ENCODE data around the gene CFAP46. TPM values are rescaled to one million over a fixed set of nuclear protein-coding genes. Genes with fewer than 3 reads are reported as not detected.
A peak's percentile ranks its signal among the peaks of the same experiment; 100 is the strongest.
"Not testable (repeated sequence)": the region's sequence is repeated elsewhere in the genome, so short reads cannot be mapped to it uniquely, and the experiment has no call there.

Gene CFAP46
- total RNA-seq, 1 donor from 2014 or later, result 1.5 TPM

DNA sequence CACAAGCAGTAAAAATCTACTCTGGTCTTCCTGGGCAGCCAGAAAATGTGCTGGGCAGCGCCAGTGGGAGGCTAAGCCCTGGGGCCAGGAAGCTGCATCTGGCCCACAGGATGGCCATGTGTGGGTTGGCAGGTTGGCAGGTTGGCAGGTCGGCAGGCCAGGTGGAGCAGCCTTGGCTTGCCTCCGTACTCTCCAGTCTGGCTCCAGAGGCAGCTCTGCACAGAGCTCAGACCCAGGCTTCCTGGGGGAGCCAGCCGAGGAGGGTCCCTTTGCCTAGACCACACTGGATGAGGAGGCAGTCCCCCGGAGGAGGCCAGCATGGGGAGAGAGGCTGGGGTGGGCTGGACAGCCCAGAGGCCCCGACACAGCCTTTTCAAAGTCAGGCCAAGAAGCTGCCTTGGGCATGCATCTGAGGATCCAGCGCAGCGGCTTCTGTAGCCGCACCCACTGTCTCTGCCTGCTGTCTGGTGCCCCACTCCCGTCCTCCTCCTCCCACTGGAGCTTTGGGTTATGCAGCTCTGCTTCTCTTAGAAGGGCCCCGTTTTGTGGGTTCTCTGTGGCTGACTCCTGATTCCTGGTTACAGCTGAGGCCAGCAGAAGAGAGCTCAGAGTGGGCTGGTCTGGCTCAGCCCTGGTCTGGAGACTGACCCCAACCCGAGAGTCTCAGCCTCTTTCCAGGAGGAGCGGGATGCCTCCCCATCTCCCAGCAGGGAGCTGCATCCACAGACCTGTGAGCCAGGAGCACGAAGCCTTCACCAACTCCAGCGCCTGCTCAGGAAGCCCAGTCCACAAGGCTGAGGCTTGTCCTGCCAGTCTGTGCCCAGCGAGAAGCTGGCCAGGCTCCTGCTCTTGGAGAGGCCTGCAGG lies 44.6 kb downstream of the CFAP46 start:
- no peak for ATAC-seq
- DNase-seq, result peak; percentile 12
- intact Hi-C loops (cut with micrococcal nuclease), result no loop called here

DNA sequence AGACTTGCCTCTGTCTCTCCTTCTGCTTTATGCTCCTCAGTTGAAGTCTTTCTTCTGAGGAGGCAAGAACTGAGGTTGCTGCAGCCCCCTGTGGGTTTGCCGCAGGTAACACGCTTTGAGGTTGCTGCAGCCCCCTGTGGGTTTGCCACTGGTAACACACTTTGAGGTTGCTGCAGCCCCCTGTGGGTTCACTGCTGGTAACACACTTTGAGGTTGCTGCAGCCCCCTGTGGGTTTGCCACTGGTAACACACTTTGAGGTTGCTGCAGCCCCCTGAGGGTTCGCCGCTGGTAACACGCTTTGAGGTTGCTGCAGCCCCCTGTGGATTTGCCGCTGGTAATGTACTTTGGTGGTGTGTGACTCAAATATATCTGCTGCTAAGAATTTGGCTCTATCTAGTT lies 48.6 kb downstream of the CFAP46 start:
- intact Hi-C loops (cut with micrococcal nuclease); ATAC-seq: not testable (repeated sequence)
- peak; percentile 0 for DNase-seq

DNA sequence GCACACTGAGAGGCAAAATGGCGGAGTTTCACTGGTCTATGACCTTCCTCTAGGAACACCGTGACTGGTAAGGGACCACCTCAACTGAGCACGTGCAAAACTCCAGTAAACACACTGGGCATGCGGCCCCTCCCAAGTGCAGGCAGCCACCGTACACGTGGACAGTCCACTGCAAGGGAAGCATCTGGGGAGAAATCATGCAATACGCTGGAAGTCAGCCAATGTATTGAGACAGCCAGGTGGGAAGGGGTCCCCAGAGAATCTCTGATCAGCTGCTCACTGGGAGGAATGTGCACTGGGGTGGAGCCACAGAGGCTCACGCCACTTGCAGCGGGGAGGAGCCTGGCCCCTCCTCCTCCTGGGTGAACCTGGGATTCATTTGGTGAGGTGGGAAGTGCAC lies 49.3 kb downstream of the CFAP46 start:
- ATAC-seq (no peak), DNase-seq (peak; percentile 4)
- intact Hi-C loops (cut with micrococcal nuclease), result no loop called here

DNA sequence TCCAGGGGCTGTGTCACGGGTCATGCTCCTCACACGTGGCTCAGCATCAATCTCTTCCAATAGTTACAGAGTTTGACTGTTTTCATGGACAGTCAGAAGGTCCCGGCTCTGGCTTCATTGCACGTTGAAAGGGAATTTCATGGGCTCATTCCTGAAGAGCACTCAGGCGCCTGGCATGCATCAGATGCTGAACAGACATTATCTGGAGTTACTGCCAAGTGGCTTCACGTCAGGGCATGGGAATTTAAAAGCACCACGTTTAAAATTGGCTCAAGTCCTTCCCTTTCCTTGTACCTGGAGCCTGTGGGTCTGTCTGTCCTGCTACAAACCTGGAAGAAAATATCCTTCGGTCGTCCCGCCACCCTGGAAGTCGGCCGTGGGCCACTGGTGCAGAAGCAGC lies 50.4 kb downstream of the CFAP46 start:
- ATAC-seq (peak; percentile 96), DNase-seq (peak; percentile 56)
- intact Hi-C loops (cut with micrococcal nuclease), result no loop called here

DNA sequence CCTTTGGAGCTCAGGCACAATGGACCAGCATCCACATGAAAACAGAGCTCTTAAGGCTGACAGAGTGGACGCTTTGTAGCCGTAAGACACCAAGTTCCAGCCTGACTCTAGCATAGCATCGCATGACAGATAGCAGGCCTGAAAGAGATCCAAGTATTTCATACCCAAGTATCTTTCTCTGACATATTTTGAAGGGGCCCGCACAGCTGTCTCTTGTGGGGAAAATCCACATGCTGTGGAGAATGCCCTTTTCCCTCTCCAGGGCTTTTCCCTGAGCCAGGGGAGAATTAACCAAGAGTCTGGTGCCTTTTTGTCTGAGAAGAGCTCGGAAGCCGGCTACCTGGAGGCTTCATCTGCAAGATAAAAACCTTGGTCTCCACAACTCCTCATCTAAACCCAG lies 51.0 kb downstream of the CFAP46 start:
- peak; percentile 50 for ATAC-seq
- intact Hi-C loops (cut with micrococcal nuclease), result no loop called here
- no peak for DNase-seq

DNA sequence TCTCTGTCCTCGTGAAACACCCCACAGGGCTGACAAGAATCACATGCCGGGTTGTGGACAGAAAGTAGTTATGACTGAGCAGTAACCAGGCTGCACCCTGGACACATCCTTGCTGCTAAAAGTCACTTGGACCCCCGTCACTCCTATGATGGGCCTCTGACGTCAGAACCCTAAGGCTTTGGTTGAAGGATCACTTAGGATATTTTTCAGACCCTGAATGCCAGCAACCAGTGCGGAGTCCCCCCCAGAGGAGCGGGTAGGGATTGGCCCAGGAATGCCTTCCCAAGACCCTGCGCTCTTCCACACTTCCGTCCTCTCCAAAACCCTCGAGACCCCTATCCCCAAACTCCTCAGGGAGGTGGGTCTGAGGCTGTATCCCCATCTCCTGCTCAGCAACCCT lies 52.1 kb downstream of the CFAP46 start:
- intact Hi-C loops (cut with micrococcal nuclease), result no loop called here
- DNase-seq (no peak), ATAC-seq (no peak)

DNA sequence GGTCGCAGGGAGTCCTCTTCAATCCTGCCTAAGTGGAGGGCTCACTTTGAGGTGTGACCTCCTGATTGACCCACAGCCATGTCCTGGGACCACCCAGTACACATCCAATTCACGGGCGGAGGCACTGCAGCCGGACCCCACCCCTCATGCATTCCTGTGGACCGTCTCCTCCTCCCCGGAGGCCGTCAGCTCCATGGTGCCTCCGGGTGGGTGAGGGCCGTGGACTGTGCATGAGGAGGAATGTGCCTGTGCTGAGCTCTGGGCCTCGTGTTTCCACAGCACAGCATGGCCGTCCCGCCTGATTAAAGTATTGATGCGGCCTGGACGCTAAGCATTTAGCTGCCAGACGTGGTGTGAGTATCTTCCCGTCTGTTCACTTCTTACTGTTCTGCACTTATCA lies 52.8 kb downstream of the CFAP46 start:
- peak; percentile 6 for DNase-seq
- no peak for ATAC-seq
- intact Hi-C loops (cut with micrococcal nuclease), result no loop called here

DNA sequence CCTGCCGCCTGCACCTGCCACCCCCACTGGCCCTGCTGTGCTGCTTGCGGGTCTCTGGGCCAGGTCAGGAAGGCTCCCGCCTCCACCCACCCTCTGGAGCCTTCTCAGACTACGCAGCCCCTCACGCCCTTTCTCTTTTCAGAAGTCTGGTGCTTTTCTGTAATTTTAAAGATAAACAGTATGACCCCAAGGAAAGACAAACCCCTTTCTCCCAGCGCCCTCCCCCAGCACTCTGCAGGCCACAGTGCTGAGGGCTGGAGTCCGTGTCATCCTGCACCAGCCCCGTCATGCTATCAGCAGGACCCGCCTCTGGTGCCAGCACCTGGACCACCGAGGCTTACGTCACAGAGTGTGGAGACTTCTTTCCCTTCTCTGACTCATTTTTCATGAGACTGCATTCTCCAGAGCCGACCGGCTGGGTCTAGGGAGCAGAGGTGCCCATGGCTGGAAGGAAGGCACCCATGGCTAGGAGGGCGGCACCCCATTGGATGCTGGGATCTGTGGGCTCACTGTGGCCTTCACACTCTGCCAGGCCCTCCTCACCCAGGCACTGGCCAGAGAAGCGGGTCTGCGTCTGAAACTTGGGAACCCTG lies 53.4 kb downstream of the CFAP46 start:
- ATAC-seq (no peak), DNase-seq (peak; percentile 10)
- intact Hi-C loops (cut with micrococcal nuclease), result no loop called here

DNA sequence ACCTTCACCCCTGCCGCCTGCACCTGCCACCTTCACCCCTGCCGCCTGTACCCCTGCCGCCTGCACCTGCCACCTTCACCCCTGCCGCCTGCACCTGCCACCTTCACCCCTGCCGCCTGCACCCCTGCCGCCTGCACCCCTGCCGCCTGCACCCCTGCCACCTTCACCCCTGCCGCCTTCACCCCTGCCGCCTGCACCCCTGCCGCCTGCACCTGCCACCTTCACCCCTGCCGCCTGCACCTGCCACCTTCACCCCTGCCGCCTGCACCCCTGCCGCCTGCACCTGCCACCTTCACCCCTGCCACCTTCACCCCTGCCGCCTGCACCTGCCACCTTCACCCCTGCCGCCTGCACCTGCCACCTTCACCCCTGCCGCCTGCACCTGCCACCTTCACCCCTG lies 53.9 kb downstream of the CFAP46 start:
- intact Hi-C loops (cut with micrococcal nuclease); DNase-seq; ATAC-seq: not testable (repeated sequence)

DNA sequence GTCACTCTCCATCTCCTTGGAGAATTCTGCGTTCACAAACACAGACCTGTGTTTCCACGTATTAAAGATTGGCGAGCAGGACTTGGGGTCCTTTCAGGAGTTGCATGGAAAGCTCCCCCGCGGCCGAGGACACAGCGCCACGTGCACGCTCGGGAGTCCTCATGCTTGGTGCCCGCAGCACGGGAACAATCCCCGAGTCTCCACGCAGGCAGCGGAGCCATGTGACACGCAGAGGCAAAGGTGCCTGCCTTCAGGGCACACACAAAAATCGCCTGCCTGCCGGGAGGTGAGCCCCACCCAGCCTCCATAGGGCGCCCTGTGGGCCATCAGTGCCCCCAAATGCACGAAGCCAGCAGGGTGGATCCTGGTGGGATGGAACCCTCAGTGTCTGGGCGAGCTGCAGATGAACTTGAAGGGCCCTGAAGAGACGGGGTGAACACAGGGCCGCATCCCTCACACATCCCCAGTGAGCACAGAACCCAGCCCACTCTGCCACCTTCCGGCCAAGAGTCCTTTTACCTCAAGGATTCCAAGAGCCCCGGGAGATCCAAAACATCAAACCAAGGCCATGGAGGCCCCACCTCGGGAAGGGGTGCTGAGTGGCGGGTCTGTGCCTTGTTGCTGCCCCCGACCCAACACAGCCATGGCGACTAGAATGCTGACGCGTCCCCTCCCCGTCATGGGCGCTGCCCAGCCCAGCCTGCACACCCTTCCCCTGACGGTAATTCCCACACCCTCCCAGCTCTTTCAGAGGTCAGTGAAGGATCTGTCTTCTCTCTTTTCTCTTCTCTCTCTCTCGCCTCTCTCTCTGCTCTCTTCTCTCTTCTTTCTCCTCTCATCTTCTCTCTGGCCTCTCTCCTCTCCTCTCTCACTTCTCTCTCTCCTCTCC lies 55.9 kb downstream of the CFAP46 start:
- DNase-seq, result peak; percentile 17
- intact Hi-C loops (cut with micrococcal nuclease), result no loop called here
- no peak for ATAC-seq

DNA sequence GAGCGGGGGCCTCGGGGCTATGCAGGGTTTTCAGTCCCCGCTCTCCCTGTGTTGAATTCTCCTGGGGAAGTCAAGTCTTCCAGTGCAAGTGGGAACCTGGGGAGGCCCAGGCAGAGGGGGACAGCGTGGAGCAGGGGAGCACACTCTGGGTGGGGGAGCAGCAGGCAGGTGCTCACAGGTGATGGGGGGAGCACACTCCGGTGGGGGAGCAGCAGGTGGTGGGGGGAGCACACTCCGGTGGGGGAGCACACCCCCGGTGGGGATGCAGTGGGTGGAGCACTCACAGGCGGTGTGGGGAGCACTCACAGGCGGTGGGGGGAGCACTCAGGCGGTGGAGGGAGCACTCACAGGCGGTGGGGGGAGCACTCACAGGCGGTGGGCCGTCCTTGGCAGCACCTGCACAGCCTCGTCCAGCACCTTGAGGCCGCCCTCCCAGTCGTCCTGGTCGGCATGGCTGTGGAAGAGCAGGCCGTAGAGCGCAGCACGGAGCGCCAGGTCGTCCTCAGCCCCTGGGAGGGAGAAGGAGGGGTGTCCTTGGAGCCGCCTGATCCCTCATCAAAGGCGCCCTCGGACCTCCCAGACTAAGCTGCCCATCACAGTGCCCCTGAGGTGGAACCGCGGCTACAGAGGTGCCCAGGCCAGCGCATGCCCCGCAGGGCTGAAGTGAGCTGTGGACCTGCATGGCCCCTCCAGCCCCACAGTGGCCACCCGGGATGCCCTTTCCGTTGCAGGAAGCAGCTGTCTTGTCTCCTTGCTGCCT lies 56.7 kb downstream of the CFAP46 start:
- DNase-seq, result peak; percentile 15
- ATAC-seq, result no peak
- intact Hi-C loops (cut with micrococcal nuclease), result no loop called here

DNA sequence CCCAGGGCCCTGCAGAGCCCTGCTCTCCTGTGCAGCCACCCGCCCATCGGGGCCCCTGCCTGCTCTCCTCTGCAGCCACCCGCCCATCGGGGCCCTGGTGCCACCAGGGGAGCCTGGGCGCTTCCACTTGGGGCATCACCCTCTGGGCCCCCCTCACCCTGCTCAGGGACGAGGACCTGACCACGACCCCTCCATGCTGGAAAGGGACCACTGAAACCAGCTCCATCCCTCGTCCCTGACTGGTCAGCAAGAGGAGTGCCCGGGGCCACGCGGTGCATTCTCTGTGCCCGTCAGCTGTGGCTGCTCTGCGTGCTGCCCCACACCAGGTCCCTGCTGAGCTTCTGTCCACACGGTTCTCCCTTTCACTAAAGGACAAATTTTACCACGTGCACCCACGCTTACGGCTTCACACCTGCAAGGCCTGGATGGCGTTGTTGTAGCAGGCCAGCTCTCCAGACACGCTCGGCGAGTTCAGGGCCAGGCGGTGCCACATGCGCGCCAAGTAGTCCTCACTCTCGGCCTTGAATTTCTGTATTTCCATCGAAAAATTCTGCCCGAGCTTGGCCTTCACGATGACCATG lies 57.6 kb downstream of the CFAP46 start:
- intact Hi-C loops (cut with micrococcal nuclease), result no loop called here
- DNase-seq (peak; percentile 6), ATAC-seq (no peak)

DNA sequence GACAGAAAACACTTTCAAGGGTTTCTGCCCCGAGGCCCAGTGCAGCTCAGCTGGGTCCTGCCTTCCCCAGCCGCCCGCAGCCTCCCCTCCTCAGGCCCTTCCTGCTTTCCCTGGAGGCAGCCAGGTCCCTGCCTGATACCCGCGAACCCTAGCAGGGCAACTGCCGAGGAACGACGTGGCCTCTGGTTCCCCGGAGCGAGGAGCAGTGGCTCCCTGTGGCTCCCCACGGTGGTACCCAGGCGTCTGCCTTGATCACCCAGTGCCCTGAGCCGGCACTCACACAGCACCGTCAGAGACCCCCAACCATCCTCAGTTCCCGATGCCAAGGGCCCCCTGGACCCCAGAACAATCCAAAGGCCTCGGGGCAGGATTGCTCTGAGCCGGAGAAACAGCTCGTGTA lies 58.3 kb downstream of the CFAP46 start:
- DNase-seq (peak; percentile 4), ATAC-seq (no peak)
- intact Hi-C loops (cut with micrococcal nuclease), result no loop called here

DNA sequence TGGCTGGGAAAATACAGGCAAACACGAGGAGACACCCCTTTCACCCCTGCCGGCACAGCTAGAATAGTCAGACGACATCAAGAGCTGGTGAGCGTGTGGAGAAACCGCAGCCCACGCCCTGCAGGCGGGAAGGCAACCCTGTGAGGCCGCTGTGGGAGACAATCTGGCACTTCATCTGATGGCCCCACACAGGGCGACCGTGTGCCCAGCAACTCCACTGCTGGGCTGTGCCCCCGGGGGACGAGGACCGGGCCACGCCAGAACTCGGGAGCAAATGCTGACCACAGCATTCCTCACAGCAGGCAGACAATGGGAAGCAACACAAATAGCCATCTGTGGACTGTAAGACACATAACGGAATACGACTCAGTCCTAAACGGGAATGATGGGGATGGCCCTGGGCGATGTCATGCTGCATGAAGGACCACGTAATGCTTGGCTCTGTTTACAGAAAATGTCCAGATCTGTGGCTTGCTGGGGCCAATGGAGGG lies 58.9 kb downstream of the CFAP46 start:
- DNase-seq (peak; percentile 16), ATAC-seq (no peak)
- intact Hi-C loops (cut with micrococcal nuclease), result no loop called here

DNA sequence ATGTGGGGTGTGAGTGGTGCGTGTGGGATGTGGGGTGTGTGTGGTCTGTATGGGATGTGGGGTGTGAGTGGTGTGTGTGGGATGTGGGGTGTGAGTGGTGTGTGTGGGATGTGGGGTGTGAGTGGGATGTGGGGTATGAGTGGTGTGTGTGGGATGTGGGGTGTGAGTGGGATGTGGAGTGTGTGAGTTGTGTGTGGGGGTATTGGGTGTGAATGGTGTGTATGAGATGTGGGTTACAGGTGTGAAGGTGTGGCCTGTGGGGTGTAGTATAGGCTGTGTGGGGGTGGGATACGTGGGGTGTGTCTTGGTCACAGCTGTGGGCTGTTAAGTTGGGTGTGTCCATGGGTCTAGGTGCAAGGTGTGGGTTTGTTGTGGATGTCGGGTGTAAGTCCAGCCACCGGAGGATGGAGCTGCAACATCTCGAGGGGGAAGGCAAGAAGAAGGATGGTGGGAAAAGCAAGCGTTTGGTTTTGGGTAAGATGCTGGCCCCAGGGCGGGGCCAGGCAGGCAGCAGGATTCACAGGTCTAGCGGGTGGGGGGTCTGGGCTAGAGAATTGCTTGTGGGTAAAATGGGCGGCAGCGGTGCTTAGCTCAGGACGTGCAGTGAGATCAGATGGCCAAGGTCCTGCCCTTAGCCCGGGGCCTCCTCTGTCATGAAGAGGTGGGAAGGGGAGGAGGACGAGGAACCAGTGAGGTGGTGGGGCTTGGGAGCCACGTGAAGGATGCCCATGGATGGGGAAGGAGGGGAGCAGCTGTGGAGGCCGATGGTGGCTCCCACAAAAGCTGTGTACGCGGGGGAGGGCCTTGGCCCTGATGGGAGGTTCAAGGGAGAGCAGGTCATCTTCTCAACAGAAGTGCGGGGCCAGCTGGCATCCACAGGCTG lies 60.1 kb downstream of the CFAP46 start:
- intact Hi-C loops (cut with micrococcal nuclease), result no loop called here

DNA sequence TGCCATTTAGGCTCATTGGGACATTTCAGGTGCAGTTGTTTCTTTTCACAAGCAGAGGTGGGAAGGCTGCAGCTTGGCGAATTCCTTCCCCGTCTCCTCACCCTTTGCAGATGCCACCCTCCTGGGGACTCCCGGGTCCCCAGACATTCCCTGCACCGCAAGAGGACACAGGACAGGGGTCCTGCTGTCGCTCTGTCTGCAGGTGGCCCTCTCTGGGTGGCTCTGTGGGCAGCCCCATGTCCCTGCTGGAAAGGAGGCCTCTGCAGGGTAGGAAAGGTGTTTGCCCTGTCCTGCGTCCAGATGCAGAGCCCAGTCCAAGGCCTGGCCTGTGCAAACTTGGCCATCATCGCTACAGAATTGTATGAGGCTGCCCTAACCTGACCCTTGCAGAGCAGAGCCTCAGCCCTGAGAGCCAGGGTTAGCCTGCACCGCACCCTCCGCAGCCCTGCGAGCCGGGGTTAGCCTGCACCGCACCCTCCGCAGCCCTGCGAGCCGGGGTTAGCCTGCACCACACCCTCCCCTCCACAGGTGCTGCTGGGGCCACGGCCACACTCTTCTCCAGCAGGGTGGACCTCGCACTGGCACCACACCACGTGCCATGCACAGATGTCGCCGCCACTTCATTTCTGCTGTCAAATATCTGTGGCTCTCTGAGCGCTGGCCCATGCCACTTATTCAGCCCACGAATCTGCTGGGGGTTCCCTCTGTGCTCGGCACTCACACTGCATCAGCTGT lies 61.0 kb downstream of the CFAP46 start:
- intact Hi-C loops (cut with micrococcal nuclease), result no loop called here
- ATAC-seq (no peak), DNase-seq (peak; percentile 19)

More for the DNA sequence above, 60.1 kb downstream of the CFAP46 start:
- ATAC-seq, result no peak
- DNase-seq, result peak; percentile 3
